ENCODE results near the gene EDRF1.

The EDRF1 gene

DNA sequence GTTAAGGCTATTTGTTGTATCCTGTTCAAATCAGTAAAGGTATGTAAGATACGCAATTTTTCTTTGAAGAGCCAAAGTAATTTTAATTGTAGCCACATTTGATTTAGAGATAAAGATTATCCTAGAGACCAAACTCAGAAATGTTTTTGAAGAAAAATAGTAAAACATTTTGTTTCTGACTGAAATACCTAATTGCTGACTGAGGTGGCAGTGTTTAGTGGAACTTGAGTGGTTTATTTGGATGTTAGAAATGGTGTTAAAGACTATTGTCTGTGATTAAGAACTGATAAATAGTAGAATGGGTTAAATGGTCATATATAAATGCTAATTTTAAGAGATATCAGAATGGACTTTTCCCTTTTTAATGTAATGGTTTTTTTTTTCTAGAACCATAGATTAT lies 15.3 kb downstream of the EDRF1 start:
- TF ChIP-seq EGR1 (IDR thresholded peaks at IDR 0.05): no peak
- TF ChIP-seq, protein P1, sequence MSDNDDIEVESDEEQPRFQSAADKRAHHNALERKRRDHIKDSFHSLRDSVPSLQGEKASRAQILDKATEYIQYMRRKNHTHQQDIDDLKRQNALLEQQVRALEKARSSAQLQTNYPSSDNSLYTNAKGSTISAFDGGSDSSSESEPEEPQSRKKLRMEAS (IDR thresholded peaks at IDR 0.05): no peak
- no peak for TF ChIP-seq EP300 (IDR thresholded peaks at IDR 0.05; ENCODE audit: borderline replicate concordance)
- TF ChIP-seq CREB1 (IDR thresholded peaks at IDR 0.05; ENCODE audit: low read depth): no peak
- TF ChIP-seq, protein P2, sequence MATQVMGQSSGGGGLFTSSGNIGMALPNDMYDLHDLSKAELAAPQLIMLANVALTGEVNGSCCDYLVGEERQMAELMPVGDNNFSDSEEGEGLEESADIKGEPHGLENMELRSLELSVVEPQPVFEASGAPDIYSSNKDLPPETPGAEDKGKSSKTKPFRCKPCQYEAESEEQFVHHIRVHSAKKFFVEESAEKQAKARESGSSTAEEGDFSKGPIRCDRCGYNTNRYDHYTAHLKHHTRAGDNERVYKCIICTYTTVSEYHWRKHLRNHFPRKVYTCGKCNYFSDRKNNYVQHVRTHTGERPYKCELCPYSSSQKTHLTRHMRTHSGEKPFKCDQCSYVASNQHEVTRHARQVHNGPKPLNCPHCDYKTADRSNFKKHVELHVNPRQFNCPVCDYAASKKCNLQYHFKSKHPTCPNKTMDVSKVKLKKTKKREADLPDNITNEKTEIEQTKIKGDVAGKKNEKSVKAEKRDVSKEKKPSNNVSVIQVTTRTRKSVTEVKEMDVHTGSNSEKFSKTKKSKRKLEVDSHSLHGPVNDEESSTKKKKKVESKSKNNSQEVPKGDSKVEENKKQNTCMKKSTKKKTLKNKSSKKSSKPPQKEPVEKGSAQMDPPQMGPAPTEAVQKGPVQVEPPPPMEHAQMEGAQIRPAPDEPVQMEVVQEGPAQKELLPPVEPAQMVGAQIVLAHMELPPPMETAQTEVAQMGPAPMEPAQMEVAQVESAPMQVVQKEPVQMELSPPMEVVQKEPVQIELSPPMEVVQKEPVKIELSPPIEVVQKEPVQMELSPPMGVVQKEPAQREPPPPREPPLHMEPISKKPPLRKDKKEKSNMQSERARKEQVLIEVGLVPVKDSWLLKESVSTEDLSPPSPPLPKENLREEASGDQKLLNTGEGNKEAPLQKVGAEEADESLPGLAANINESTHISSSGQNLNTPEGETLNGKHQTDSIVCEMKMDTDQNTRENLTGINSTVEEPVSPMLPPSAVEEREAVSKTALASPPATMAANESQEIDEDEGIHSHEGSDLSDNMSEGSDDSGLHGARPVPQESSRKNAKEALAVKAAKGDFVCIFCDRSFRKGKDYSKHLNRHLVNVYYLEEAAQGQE (IDR thresholded peaks at IDR 0.05; ENCODE audit: low read depth): no peak
- no peak for TF ChIP-seq RAD21 (IDR thresholded peaks at IDR 0.05; ENCODE audit: low read depth)
- no peak for TF ChIP-seq TCF12 (IDR thresholded peaks at IDR 0.05; ENCODE audit: low read depth)
- TF ChIP-seq NFIC (IDR thresholded peaks at IDR 0.05): no peak
- TF ChIP-seq FOXM1 (IDR thresholded peaks at IDR 0.05; ENCODE audit: borderline replicate concordance, low read depth): no peak
- TF ChIP-seq TEAD4 (IDR thresholded peaks at IDR 0.05): no peak
- no peak for TF ChIP-seq ZBTB7A (IDR thresholded peaks at IDR 0.05; ENCODE audit: low read depth)
- no peak for TF ChIP-seq YY1 (IDR thresholded peaks at IDR 0.05; ENCODE audit: low read depth)
- no peak for TF ChIP-seq TAF1 (IDR thresholded peaks at IDR 0.05; ENCODE audit: low read depth)
- no peak for TF ChIP-seq USF1 (IDR thresholded peaks at IDR 0.05)
- no peak for TF ChIP-seq CEBPB (IDR thresholded peaks at IDR 0.05)

DNA sequence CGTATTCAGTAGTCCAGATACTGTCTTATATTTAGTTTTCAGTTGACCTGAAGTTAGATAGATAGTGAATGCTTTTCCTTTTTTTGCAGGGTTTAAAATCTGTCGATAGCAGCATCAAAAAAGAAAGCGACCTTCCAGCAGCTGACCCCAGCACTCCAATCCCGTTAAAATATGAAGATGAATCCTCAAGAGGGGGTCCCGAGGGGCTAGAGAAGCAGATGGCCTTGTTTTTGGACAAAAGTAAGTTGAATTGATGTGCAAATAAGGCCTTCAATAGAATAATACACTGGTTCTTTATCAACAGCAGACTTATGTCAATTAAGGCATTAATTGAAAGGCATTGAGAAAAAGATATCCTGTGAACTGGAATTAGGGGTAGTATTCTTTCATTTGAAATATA lies 18.7 kb downstream of the EDRF1 start:
- no peak for TF ChIP-seq EGR1 (IDR thresholded peaks at IDR 0.05)
- TF ChIP-seq, protein P2 (IDR thresholded peaks at IDR 0.05; ENCODE audit: low read depth): no peak
- TF ChIP-seq EP300 (IDR thresholded peaks at IDR 0.05; ENCODE audit: borderline replicate concordance): no peak
- TF ChIP-seq RAD21 (IDR thresholded peaks at IDR 0.05; ENCODE audit: low read depth): no peak
- no peak for TF ChIP-seq TCF12 (IDR thresholded peaks at IDR 0.05; ENCODE audit: low read depth)
- TF ChIP-seq TEAD4 (IDR thresholded peaks at IDR 0.05): no peak

DNA sequence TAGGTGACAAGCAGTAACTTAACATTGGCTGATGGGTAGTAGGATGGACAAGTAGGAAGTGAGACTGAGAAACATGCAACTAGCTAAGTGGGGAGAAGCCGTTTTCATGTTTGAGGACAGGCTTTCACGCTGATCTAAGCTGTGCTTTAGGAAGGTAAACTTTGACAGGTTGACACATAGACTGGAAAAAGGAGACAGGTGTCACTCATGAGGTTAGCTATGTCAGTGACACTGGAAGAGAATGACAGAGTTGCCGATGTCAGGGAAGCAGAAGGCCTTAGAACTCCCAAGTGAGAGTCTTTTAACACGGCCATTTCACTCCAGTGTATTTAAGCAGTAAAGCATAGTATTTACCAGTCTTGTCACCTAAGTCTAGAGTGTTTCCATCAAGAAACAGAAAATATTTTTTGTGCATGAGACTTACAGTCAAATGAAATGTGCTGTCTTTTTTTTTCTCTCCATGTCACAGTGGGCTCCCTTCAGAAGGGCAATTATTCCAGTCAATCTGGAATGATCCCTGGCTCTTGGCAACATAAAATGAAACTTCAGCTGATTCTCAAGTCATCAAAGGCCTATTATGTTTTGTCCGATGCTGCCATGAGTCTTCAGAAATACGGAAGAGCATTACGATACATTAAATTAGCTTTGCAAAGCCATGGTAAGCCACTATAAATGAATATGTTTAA lies 20.6 kb downstream of the EDRF1 start:
- no peak for TF ChIP-seq ZBTB7A (IDR thresholded peaks at IDR 0.05; ENCODE audit: low read depth)
- TF ChIP-seq EP300 (IDR thresholded peaks at IDR 0.05; ENCODE audit: borderline replicate concordance): no peak
- TF ChIP-seq TAF1 (IDR thresholded peaks at IDR 0.05; ENCODE audit: low read depth): no peak
- TF ChIP-seq TEAD4 (IDR thresholded peaks at IDR 0.05): no peak
- TF ChIP-seq USF1 (IDR thresholded peaks at IDR 0.05): no peak
- TF ChIP-seq FOXM1 (IDR thresholded peaks at IDR 0.05; ENCODE audit: borderline replicate concordance, low read depth): no peak
- no peak for TF ChIP-seq CEBPB (IDR thresholded peaks at IDR 0.05)
- no peak for TF ChIP-seq CREB1 (IDR thresholded peaks at IDR 0.05; ENCODE audit: low read depth)
- TF ChIP-seq, protein P2 (IDR thresholded peaks at IDR 0.05; ENCODE audit: low read depth): no peak
- no peak for TF ChIP-seq RAD21 (IDR thresholded peaks at IDR 0.05; ENCODE audit: low read depth)
- TF ChIP-seq, protein P1 (IDR thresholded peaks at IDR 0.05): no peak
- no peak for TF ChIP-seq TCF12 (IDR thresholded peaks at IDR 0.05; ENCODE audit: low read depth)
- TF ChIP-seq NFIC (IDR thresholded peaks at IDR 0.05): no peak
- no peak for TF ChIP-seq EGR1 (IDR thresholded peaks at IDR 0.05)

DNA sequence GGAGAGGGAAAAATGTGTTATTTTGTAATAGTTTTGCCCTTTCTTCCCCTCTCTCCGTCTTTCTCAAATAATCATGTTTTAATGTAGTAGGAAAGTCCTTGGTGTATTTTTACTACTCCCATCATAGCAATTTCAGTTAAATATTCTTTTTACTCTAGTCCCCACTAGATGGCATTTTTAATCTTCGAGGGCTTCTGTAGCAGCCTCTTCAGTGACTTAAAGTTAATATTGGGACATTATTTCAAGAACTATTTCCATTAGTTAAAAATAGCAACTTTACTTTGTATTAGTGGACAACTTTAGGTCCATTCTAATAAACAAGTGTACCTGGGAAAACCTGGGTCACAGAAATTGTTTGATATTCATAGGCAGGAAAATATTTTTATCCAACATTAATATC lies 23.0 kb downstream of the EDRF1 start:
- TF ChIP-seq TAF1 (IDR thresholded peaks at IDR 0.05; ENCODE audit: low read depth) (no peak), CREB1 (IDR thresholded peaks at IDR 0.05; ENCODE audit: low read depth) (no peak), ZBTB7A (IDR thresholded peaks at IDR 0.05; ENCODE audit: low read depth) (no peak), USF1 (IDR thresholded peaks at IDR 0.05) (no peak), FOXM1 (IDR thresholded peaks at IDR 0.05; ENCODE audit: borderline replicate concordance, low read depth) (no peak), EP300 (IDR thresholded peaks at IDR 0.05; ENCODE audit: borderline replicate concordance) (no peak), TEAD4 (IDR thresholded peaks at IDR 0.05) (no peak), TCF12 (IDR thresholded peaks at IDR 0.05; ENCODE audit: low read depth) (no peak), EGR1 (IDR thresholded peaks at IDR 0.05) (no peak), RAD21 (IDR thresholded peaks at IDR 0.05; ENCODE audit: low read depth) (no peak)
- TF ChIP-seq, protein P2 (IDR thresholded peaks at IDR 0.05; ENCODE audit: low read depth): no peak
